H1 (cell line): Measurements from ENCODE around the gene ABHD12.

ENCODE experiments used
- CBX8 ChIP-seq: fragments of 300-800, 300-1000 bp; sonication (generic); IDR thresholded peaks from 2 replicates; pipeline ENCODE4 v1.7.1; 2016; ENCODE audit warnings: low read depth, low read length, borderline replicate concordance
- MAX ChIP-seq: IDR thresholded peaks from 2 replicates; pipeline ENCODE4 v1.6.1; 2012; ENCODE audit warnings: inconsistent platforms
- POLR2A ChIP-seq, 2 experiments: IDR thresholded peaks; 1 replicate in 1 of 2; 2 replicates in 1 of 2; pipeline ENCODE4 v1.6.1; 2011; ENCODE audit warnings: low read depth in 2 of 2, low read length in 2 of 2, mild to moderate bottlenecking in 2 of 2; ENCODE audit errors: control extremely low read depth in 1 of 2
- YY1 ChIP-seq: IDR thresholded peaks from 2 replicates; pipeline ENCODE4 v1.6.1; 2011; ENCODE audit warnings: low read depth, mild to moderate bottlenecking, low read length
- ZNF274 ChIP-seq: IDR thresholded peaks from 2 replicates; pipeline ENCODE4 v1.7.0; 2012; ENCODE audit warnings: low read length, borderline replicate concordance; ENCODE audit errors: extremely low read depth
- TF ChIP-seq, protein P1 (sequence below), 3 experiments: IDR thresholded peaks; 1 replicate in 2 of 3; 2 replicates in 1 of 3; pipeline versions ENCODE4 v1.5.1 to v1.6.1; 2011; ENCODE audit warnings: low read length in 3 of 3, mild to moderate bottlenecking in 3 of 3, inconsistent platforms in 2 of 3, low read depth in 1 of 3, moderate library complexity in 1 of 3; ENCODE audit not compliant: insufficient read depth in 1 of 3; ENCODE audit errors: control extremely low read depth in 1 of 3
- TF ChIP-seq, protein P2 (sequence below): IDR thresholded peaks from 2 replicates; pipeline ENCODE4 v1.6.1; 2011; ENCODE audit warnings: low read length, improper control_type of control experiment

DNA sequence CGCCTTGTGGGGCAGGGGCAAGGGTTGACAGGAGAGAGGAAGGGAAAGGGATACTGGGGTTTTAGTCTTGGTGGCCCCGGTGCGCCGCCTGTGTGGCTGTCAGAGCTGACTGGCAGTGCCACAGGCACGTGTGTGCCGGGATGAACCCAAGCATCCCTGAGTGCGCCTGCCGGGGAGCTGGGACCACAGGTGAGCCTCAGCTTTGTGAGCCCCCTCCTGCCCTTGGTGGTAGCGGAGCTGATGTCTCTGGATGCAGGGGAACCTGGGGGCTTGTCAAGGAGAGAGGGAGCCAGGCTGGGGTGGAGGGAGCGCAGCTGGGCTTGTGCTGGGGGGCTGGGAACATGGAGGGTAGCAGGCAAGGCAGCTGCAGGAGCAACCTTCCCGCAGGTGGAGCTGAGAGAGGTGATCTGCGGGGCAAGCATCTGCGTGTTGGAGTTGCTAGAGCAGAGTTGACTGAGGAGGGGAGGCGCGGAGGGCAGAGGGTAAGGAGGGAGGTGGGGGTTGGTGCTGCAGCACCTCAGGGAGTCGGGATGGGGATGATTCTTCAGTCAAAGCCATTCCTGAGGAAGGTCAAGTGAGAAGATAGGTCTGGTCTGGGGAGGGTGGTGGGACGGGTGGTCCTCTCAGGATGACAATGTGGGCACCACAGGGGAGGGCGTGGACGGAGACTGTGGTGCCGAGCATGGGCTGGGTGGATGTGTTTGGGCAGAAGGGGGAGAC lies 114.7 kb downstream of the ABHD12 start:
- TF ChIP-seq, protein P1, sequence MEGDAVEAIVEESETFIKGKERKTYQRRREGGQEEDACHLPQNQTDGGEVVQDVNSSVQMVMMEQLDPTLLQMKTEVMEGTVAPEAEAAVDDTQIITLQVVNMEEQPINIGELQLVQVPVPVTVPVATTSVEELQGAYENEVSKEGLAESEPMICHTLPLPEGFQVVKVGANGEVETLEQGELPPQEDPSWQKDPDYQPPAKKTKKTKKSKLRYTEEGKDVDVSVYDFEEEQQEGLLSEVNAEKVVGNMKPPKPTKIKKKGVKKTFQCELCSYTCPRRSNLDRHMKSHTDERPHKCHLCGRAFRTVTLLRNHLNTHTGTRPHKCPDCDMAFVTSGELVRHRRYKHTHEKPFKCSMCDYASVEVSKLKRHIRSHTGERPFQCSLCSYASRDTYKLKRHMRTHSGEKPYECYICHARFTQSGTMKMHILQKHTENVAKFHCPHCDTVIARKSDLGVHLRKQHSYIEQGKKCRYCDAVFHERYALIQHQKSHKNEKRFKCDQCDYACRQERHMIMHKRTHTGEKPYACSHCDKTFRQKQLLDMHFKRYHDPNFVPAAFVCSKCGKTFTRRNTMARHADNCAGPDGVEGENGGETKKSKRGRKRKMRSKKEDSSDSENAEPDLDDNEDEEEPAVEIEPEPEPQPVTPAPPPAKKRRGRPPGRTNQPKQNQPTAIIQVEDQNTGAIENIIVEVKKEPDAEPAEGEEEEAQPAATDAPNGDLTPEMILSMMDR (IDR thresholded peaks at IDR 0.05; ENCODE audit: control extremely low read depth in 1 of 3, insufficient read depth in 1 of 3, low read depth in 1 of 3, low read length in 3 of 3) = no peak
- TF ChIP-seq MAX (no peak), POLR2A (IDR thresholded peaks at IDR 0.05; ENCODE audit: control extremely low read depth in 1 of 2, low read depth in 2 of 2, low read length in 2 of 2) (no peak), CBX8 (no peak), YY1 (no peak), ZNF274 (no peak)
- TF ChIP-seq, protein P2, sequence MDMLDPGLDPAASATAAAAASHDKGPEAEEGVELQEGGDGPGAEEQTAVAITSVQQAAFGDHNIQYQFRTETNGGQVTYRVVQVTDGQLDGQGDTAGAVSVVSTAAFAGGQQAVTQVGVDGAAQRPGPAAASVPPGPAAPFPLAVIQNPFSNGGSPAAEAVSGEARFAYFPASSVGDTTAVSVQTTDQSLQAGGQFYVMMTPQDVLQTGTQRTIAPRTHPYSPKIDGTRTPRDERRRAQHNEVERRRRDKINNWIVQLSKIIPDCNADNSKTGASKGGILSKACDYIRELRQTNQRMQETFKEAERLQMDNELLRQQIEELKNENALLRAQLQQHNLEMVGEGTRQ = no peak
